ENCODE results near the gene ICAM4. TPM values are rescaled to one million over a fixed set of nuclear protein-coding genes. Genes with fewer than 3 reads are reported as not detected.

Gene ICAM4
- total and polyA plus RNA-seq, 9 of the 15 experiments (the other 6 are each of a cell fraction or from before 2014, with no cell fraction given) = 14.1 to 86.1 (median 29.6) TPM

- no peak for TF ChIP-seq EZH2 (IDR thresholded peaks at IDR 0.05; ENCODE audit: borderline replicate concordance, low read depth, low read length)
- TF ChIP-seq ASH1L (IDR thresholded peaks at IDR 0.05; ENCODE audit: borderline replicate concordance, low read depth, partially characterized antibody) = no peak
- TF ChIP-seq RFX7 (CRISPR knock-in tag; IDR thresholded peaks at IDR 0.05) = no peak
- no peak for TF ChIP-seq RBM15 (IDR thresholded peaks at IDR 0.05; ENCODE audit: insufficient read depth, low read length)
- no peak for TF ChIP-seq CHD1 (IDR thresholded peaks at IDR 0.05; ENCODE audit: low read length)
- TF ChIP-seq CXXC5 (CRISPR knock-in tag; IDR thresholded peaks at IDR 0.05) = peak; percentile 75
- no peak for TF ChIP-seq GATA2 (CRISPR knock-in tag; IDR thresholded peaks at IDR 0.05)
- no peak for TF ChIP-seq ARHGAP35 (IDR thresholded peaks at IDR 0.05; ENCODE audit: partially characterized antibody)
- no peak for TF ChIP-seq DACH1 (IDR thresholded peaks at IDR 0.05; ENCODE audit: partially characterized antibody)
- no peak for TF ChIP-seq ZNF217 (CRISPR knock-in tag; IDR thresholded peaks at IDR 0.05)
- TF ChIP-seq GMEB1 (CRISPR knock-in tag; IDR thresholded peaks at IDR 0.05) = no peak
- no peak for TF ChIP-seq NR2F6 (CRISPR knock-in tag; IDR thresholded peaks at IDR 0.05)
- no peak for TF ChIP-seq ZC3H8 (IDR thresholded peaks at IDR 0.05)
- no peak for TF ChIP-seq TRIM24 (IDR thresholded peaks at IDR 0.05)
- TF ChIP-seq GTF2E2 (tag; IDR thresholded peaks at IDR 0.05) = no peak
- no peak for TF ChIP-seq HNRNPK (IDR thresholded peaks at IDR 0.05; ENCODE audit: low read depth, low read length, poor library complexity, severe bottlenecking)
- TF ChIP-seq ZNF785 (CRISPR knock-in tag; IDR thresholded peaks at IDR 0.05) = no peak
- no peak for TF ChIP-seq FOXJ3 (CRISPR knock-in tag; IDR thresholded peaks at IDR 0.05)
- no peak for TF ChIP-seq HDAC8 (tag; IDR thresholded peaks at IDR 0.05)
- TF ChIP-seq KAT7 (CRISPR knock-in tag; IDR thresholded peaks at IDR 0.05; ENCODE audit: borderline replicate concordance) = no peak
- TF ChIP-seq TRIM28 (IDR thresholded peaks at IDR 0.05) = no peak
- TF ChIP-seq CBFA2T3 (IDR thresholded peaks at IDR 0.05) = peak; percentile 9; the same call in 1 of the 2 replicates
- no peak for TF ChIP-seq HMGXB4 (CRISPR knock-in tag; IDR thresholded peaks at IDR 0.05)
- no peak for TF ChIP-seq CTCFL (IDR thresholded peaks at IDR 0.05; ENCODE audit: borderline replicate concordance, insufficient read depth, low read depth, low read length, poor library complexity, severe bottlenecking)
- no peak for TF ChIP-seq ZFP1 (CRISPR knock-in tag; IDR thresholded peaks at IDR 0.05)
These were observed 28.8 kb downstream of the ICAM4 start, which contains the start of gene FDX2 (continued) for GRCh38 chr19:10315335-10316214.
